Muscle of leg (tissue), 11 donors: ENCODE measurements around the gene KIAA2012. TPM values are rescaled to one million over a fixed set of nuclear protein-coding genes. Genes with fewer than 3 reads are reported as not detected.
A peak's percentile ranks its signal among the peaks of the same experiment; 100 is the strongest.

Source experiments
- DNase-seq: peaks from one replicate; pipeline ENCODE4 v3.0.0; 2013
- H3K27ac ChIP-seq: one replicate; pipeline ENCODE4 v1.5.1; 2013; ENCODE audit warnings: mild to moderate bottlenecking, low read length, control low read depth
- H3K27me3 ChIP-seq: one replicate; pipeline ENCODE4 v1.6.1; 2013; ENCODE audit warnings: low read length; ENCODE audit not compliant: control insufficient read depth, insufficient read depth
- H3K36me3 ChIP-seq: one replicate; pipeline ENCODE4 v1.6.1; 2013; ENCODE audit warnings: low read length; ENCODE audit not compliant: control insufficient read depth, insufficient read depth
- H3K4me1 ChIP-seq: one replicate; pipeline ENCODE4 v1.6.1; 2013; ENCODE audit warnings: low read length; ENCODE audit not compliant: control insufficient read depth, insufficient read depth
- H3K4me3 ChIP-seq: one replicate; pipeline ENCODE4 v1.5.1; 2013; ENCODE audit warnings: low read length, control low read depth
- H3K9me3 ChIP-seq: replicated peaks from 2 replicates; pipeline ENCODE4 v1.6.1; 2013; ENCODE audit warnings: low read depth, low read length; ENCODE audit not compliant: control insufficient read depth
- WGBS: methylation state at CpG from one replicate; pipeline ENCODE4 v1.1.5; 2013; ENCODE audit warnings: missing lambda C conversion rate; ENCODE audit not compliant: insufficient coverage; 5-methylcytosine and 5-hydroxymethylcytosine counted together
- polyA plus RNA-seq, 8 donors: library from polyadenylated mRNA; unstranded; fragments of 120-200 nt; gene quantifications; one replicate each; pipeline versions ENCODE4 v1.2.1 to v1.2.3, GENCODE V29; 2013; ENCODE audit warnings: inconsistent platforms in 1 of 8, low replicate concordance in 1 of 8; ENCODE audit not compliant: insufficient read length in 8 of 8, insufficient read depth in 1 of 8
- total RNA-seq: library from RNA; stranded (reverse); fragments of 120-200 nt; gene quantifications from one replicate; pipeline ENCODE4 v1.2.4, GENCODE V29; 2013

Gene KIAA2012
- total and polyA plus RNA-seq, 9 donors, result 0.14 to 0.75 (median 0.22) TPM

DNA sequence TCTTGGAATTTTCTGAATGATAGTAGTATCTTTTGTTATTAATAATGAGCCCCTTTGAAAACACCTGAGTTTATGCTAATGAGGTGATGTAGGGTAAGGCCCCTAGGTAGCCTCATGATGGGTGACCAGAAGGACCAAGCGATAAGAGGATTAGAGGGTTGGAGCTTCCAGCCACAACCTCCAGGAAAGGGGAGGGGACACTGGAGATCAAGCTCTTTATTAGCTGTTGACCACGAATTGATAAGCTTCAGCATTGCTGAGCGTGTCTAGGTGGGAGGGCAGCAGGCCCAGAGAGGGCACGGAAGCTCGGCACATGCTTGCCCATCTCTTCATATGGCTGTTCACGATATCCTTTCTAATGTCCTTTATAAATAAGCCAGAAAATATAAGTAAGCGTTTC lies 39.0 kb downstream of the KIAA2012 start:
- H3K9me3 ChIP-seq, result no peaks in the 10 kb centered on the region
- H3K4me3 ChIP-seq, result no peak overlapping the region
- no peaks in the 10 kb centered on the region for H3K36me3 ChIP-seq
- no peaks in the 10 kb centered on the region for H3K27me3 ChIP-seq
- DNase-seq, result no peak
- H3K27ac ChIP-seq, result no peak overlapping the region
- WGBS, result 100% methylated on average over 1 of the region's 7 CpGs
- peaks cover 42% of the 10 kb centered on the region for H3K4me1 ChIP-seq

DNA sequence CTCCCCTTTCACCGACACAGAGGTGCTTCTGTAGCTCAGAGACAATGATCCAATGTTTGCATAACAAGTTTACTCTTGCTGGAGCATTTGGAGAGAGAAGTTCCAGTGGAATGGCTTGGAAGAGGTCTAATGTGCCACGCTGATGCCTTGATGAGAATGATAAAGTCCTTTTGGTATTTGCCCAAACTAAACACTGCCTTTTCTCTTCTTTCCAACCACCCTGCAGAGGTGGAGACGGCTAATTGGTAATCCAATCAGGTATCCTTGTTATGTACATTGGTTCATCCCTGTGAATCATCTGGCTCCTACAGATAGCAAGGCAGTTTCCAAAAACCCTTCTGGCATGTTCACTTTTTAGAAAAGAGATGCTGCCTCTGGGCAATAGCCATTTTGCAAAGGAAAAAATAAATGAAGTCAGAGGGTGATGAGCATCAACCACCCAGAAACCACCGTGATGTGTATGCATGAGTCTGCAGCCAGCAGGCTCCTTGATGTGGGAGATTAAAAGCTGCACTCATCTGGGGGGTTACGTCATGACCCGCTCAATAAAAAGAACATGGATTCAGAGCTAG lies 40.6 kb downstream of the KIAA2012 start:
- Histone ChIP-seq H3K9me3 (no peaks in the 10 kb centered on the region), H3K4me3 (no peak overlapping the region), H3K27ac (peak overlapping the region; percentile 1), H3K36me3 (no peaks in the 10 kb centered on the region), H3K4me1 (peaks cover 42% of the 10 kb centered on the region), H3K27me3 (no peaks in the 10 kb centered on the region)
- no peak for DNase-seq
- 25% methylated on average over 1 of the region's 6 CpGs for WGBS

DNA sequence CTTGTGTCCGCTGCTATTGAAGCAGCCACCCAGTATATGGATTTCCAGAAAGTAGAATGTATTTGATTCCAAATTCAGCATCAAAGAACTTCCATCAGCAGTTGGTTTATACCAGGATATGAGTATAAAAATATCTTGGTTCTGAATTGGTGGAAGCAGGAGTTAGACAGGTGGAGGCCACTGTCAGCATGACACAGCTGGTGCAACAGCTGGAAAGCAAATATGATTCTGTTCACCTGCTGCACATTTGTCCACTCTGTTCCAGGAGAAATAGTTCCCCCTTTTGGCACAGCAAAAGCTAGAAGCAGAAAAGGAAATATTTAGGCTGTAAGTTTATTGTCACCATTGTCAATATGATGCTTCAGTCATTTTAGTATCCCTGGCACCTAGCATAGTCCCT lies 41.2 kb downstream of the KIAA2012 start:
- H3K27ac ChIP-seq, result peak overlapping the region; percentile 1
- no peaks in the 10 kb centered on the region for H3K27me3 ChIP-seq
- no CpG with 5 or more reads among the region's 1 CpG for WGBS
- H3K4me1 ChIP-seq, result peaks cover 40% of the 10 kb centered on the region
- H3K9me3 ChIP-seq, result no peaks in the 10 kb centered on the region
- DNase-seq, result peak; percentile 65
- no peak overlapping the region for H3K4me3 ChIP-seq
- H3K36me3 ChIP-seq, result no peaks in the 10 kb centered on the region

DNA sequence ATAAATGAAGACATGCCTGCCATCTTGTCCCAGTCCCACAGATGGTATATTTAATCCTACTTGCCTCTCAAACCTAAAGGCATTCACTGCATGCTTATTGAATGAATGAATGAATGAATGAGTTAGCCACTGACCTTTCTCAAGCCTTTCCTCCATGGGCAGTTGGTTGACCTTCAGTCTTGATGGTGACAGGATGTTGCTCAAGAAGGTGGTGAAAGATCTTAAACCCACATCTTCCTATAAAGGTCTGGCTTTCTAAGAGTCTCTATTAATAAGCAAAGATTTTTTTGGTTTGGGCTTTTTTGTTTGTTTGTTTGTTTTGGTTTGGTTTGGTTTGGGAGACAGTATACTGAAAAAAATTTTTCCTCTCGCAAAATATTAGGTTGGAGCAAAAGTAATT lies 41.7 kb downstream of the KIAA2012 start:
- Histone ChIP-seq H3K9me3 (no peaks in the 10 kb centered on the region), H3K4me1 (peaks cover 35% of the 10 kb centered on the region), H3K27ac (no peak overlapping the region), H3K4me3 (no peak overlapping the region), H3K27me3 (no peaks in the 10 kb centered on the region), H3K36me3 (no peaks in the 10 kb centered on the region)
- no peak for DNase-seq
- no CpG with 5 or more reads among the region's 1 CpG for WGBS

DNA sequence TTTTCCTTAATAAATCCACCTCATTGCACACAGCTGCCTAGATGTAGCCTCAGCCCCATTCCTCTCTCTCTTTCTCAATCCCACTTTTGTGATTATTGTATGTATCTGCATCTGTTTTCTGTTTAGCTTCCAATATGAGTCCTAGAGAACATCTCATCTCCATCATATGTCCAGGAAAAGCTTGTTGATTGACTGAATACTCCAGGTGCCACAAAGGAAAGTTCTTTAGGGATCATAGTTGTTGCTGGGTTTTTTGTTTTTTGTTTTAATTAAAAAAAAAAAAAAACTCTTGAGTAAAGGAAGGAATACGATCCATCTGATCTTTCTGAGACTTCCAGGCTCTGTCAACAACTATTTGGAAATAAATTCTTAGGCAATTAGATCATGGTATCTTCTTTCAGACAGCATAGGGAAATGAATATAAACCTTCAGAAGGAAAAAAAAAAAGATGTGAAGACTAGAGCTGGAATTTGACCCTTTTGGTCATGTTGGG lies 42.5 kb downstream of the KIAA2012 start:
- peak; percentile 81 for DNase-seq
- no CpG with 5 or more reads among the region's 1 CpG for WGBS
- H3K27me3 ChIP-seq, result no peaks in the 10 kb centered on the region

GRCh38 chr2:202116691-202117090 lies 43.6 kb downstream of the KIAA2012 start:
- peaks cover 23% of the 10 kb centered on the region for H3K4me1 ChIP-seq
- no CpG with 5 or more reads among the region's 1 CpG for WGBS

More for the DNA sequence above, 42.5 kb downstream of the KIAA2012 start:
- H3K36me3 ChIP-seq, result no peaks in the 10 kb centered on the region
- no peak overlapping the region for H3K4me3 ChIP-seq
- H3K27ac ChIP-seq, result no peak overlapping the region
- peaks cover 28% of the 10 kb centered on the region for H3K4me1 ChIP-seq
- peaks cover 4% of the 10 kb centered on the region for H3K9me3 ChIP-seq

DNA sequence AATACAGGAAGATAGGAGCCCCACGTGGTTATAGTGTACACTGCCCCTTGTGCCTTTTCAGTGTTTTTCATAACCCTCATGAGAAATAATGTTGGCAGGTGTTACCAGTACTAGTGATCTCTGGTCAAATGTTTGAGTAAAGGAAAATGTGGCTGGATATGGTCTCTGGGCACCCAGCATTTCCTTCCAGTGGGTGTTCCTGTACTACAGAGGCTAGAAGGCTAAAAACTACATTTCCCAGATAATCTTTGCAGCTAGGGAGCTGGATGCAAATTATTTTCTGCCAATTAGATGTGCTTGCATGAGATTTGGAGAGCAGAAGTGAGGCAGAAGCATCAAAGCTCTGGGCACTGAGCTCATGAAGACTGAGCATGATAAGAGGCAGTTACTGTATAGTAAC lies 45.1 kb downstream of the KIAA2012 start:
- no peaks in the 10 kb centered on the region for H3K27me3 ChIP-seq
- H3K36me3 ChIP-seq, result no peaks in the 10 kb centered on the region
- H3K4me1 ChIP-seq, result peaks cover 18% of the 10 kb centered on the region
- no peak overlapping the region for H3K27ac ChIP-seq
- peaks cover 8% of the 10 kb centered on the region for H3K9me3 ChIP-seq
- no peak for DNase-seq
- no peak overlapping the region for H3K4me3 ChIP-seq
- no CpG with 5 or more reads among the region's 1 CpG for WGBS

More at GRCh38 chr2:202116691-202117090, 43.6 kb downstream of the KIAA2012 start:
- peaks cover 8% of the 10 kb centered on the region for H3K9me3 ChIP-seq
- H3K4me3 ChIP-seq, result no peak overlapping the region
- H3K36me3 ChIP-seq, result no peaks in the 10 kb centered on the region
- H3K27me3 ChIP-seq, result no peaks in the 10 kb centered on the region
- no peak for DNase-seq
- no peak overlapping the region for H3K27ac ChIP-seq

DNA sequence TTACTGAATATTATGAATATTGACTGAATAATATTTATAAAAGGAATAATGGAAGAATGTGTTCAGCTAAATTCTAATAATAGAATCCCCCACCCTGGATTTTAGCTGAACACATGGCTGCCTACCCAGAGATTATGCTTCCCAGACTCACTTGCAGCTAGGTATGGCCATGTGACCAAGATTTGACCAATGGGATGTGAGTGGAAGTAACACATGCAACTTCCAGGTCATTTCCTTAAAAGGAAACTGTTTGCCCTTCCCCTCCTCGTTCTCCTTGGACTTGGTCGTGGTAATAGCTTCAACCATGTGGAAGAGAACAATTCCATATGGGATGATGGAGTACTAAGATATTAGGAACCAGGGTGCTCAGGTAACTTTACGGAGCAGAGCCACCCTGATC lies 47.8 kb downstream of the KIAA2012 start:
- no peak overlapping the region for H3K4me3 ChIP-seq
- peaks cover 8% of the 10 kb centered on the region for H3K9me3 ChIP-seq
- no peaks in the 10 kb centered on the region for H3K36me3 ChIP-seq
- H3K4me1 ChIP-seq, result peaks cover 3% of the 10 kb centered on the region
- no peak for DNase-seq
- WGBS, result 90% methylated on average over 2 of the region's 3 CpGs
- H3K27ac ChIP-seq, result no peak overlapping the region
- no peaks in the 10 kb centered on the region for H3K27me3 ChIP-seq

DNA sequence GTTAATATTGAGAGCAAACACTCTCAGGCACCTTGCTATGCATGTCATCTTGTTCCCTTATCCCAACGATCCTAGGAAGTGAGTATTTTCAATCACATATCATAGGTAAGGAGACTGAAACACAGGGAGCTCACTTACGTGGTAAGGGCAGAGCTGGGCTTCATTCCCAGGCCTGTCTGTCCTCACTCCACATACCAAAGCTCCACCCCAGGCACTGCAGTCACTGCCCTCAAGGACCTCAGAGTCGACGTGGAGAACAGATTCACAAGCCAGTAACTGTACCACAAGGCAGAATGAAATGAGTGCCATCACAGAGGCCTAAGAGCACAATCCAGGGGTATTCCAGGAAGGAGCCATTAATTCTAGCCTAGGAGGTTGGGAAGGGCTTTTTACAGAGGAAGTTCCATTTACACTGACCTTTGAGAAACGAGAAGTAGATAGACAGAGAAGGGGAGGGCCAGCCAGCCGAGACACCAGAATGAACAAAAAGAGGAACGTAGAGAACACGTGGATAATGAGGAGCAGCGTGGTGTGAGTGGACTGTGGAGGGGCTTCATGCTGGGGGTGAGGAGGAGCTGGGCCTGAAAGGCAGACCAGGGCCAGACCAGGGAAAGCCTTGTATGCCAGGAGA lies 48.6 kb downstream of the KIAA2012 start:
- WGBS, result 73% methylated on average over 8 of the region's 9 CpGs
- H3K4me3 ChIP-seq, result no peak overlapping the region
- no peaks in the 10 kb centered on the region for H3K36me3 ChIP-seq
- DNase-seq, result peak; percentile 43
- no peak overlapping the region for H3K27ac ChIP-seq
- H3K27me3 ChIP-seq, result no peaks in the 10 kb centered on the region
- H3K4me1 ChIP-seq, result peaks cover 3% of the 10 kb centered on the region
- peaks cover 8% of the 10 kb centered on the region for H3K9me3 ChIP-seq

- Histone ChIP-seq H3K36me3 (no peaks in the 10 kb centered on the region), H3K9me3 (peaks cover 8% of the 10 kb centered on the region), H3K27me3 (no peaks in the 10 kb centered on the region), H3K4me3 (no peak overlapping the region), H3K27ac (no peak overlapping the region), H3K4me1 (peaks cover 3% of the 10 kb centered on the region)
- DNase-seq, result no peak
- 75% methylated on average over 2 of the region's 4 CpGs for WGBS
Observed at GRCh38 chr2:202122163-202122540, 49.1 kb downstream of the KIAA2012 start.
